Muscle layer of duodenum (tissue), 2 donors: Measurements from ENCODE around the gene ZNF273.
"Not testable (repeated sequence)": the region's sequence is repeated elsewhere in the genome, so short reads cannot be mapped to it uniquely, and the experiment has no call there.

ENCODE experiments used
- H3K27ac ChIP-seq: one replicate; pipeline ENCODE4 v1.7.0; 2013; ENCODE audit warnings: mild to moderate bottlenecking, low read length
- H3K27me3 ChIP-seq: one replicate; pipeline ENCODE4 v1.7.0; 2013; ENCODE audit warnings: low read depth, mild to moderate bottlenecking, control low read depth, low read length
- H3K36me3 ChIP-seq, 2 donors: one replicate each; pipeline ENCODE4 v1.7.0; 2013; ENCODE audit warnings: low read length in 2 of 2, control low read depth in 1 of 2, mild to moderate bottlenecking in 1 of 2; ENCODE audit not compliant: insufficient read depth in 2 of 2, control insufficient read depth in 1 of 2
- H3K4me1 ChIP-seq, 2 donors: one replicate each; pipeline ENCODE4 v1.7.0; 2013; ENCODE audit warnings: low read length in 2 of 2, mild to moderate bottlenecking in 2 of 2, control low read depth in 1 of 2, moderate library complexity in 1 of 2; ENCODE audit not compliant: insufficient read depth in 2 of 2, control insufficient read depth in 1 of 2
- H3K4me3 ChIP-seq, 2 donors: one replicate each; pipeline ENCODE4 v1.7.0; 2013; ENCODE audit warnings: low read length in 2 of 2, low read depth in 1 of 2, mild to moderate bottlenecking in 1 of 2
- H3K9me3 ChIP-seq, 2 donors: one replicate each; pipeline ENCODE4 v1.7.0; 2013; ENCODE audit warnings: low read length in 2 of 2, control low read depth in 1 of 2, mild to moderate bottlenecking in 1 of 2; ENCODE audit not compliant: control insufficient read depth in 1 of 2
- donor health status: healthy.

ZNF273 gene

GRCh38 chr7:64934478-64934877 lies 31.4 kb downstream of the ZNF273 start:
- Histone ChIP-seq H3K4me1 (no peaks in the 10 kb centered on the region), H3K27me3 (no peaks in the 10 kb centered on the region), H3K9me3 (peaks cover 0 to under 1% of the 10 kb centered on the region in 2 donors), H3K27ac (no peak overlapping the region), H3K4me3 (no peak overlapping the region), H3K36me3 (no peaks in the 10 kb centered on the region)

- no peaks in the 10 kb centered on the region for H3K27me3 ChIP-seq
- H3K9me3 ChIP-seq, result no peaks in the 10 kb centered on the region
- H3K4me3 ChIP-seq, result no peak overlapping the region
- H3K27ac ChIP-seq, result no peak overlapping the region
- H3K4me1 ChIP-seq, result no peaks in the 10 kb centered on the region
- H3K36me3 ChIP-seq, result no peaks in the 10 kb centered on the region
Measured at GRCh38 chr7:64938540-64938939, 35.5 kb downstream of the ZNF273 start.

- not testable (repeated sequence) for H3K27me3 ChIP-seq, H3K4me3 ChIP-seq, H3K4me1 ChIP-seq, H3K27ac ChIP-seq, H3K9me3 ChIP-seq, H3K36me3 ChIP-seq
Measured at GRCh38 chr7:64940021-64940420, 36.9 kb downstream of the ZNF273 start.

GRCh38 chr7:64944667-64945502 lies 41.8 kb downstream of the ZNF273 start:
- H3K4me3 ChIP-seq, H3K36me3 ChIP-seq, H3K27ac ChIP-seq, H3K9me3 ChIP-seq: not testable (repeated sequence)
- Histone ChIP-seq H3K4me1 (peaks cover 0 to 12% of the 10 kb centered on the region in 2 donors), H3K27me3 (peaks cover 23% of the 10 kb centered on the region)

GRCh38 chr7:64945503-64946175 lies 42.6 kb downstream of the ZNF273 start:
- H3K4me3 ChIP-seq, result no peak overlapping the region
- H3K36me3 ChIP-seq, result no peaks in the 10 kb centered on the region
- peaks cover 0 to 12% of the 10 kb centered on the region in 2 donors for H3K4me1 ChIP-seq
- no peak overlapping the region for H3K27ac ChIP-seq
- peaks cover 23% of the 10 kb centered on the region for H3K27me3 ChIP-seq
- H3K9me3 ChIP-seq, result no peaks in the 10 kb centered on the region

- Histone ChIP-seq H3K4me3 (peak overlapping the region in 1 of 2 donors; percentile 61), H3K36me3 (no peaks in the 10 kb centered on the region), H3K27ac (no peak overlapping the region), H3K9me3 (no peaks in the 10 kb centered on the region), H3K27me3 (peaks cover 23% of the 10 kb centered on the region), H3K4me1 (peaks cover 0 to 12% of the 10 kb centered on the region in 2 donors)
Measured at GRCh38 chr7:64946772-64947171, 43.7 kb downstream of the ZNF273 start.

GRCh38 chr7:64947252-64948000 lies 44.4 kb downstream of the ZNF273 start:
- no peaks in the 10 kb centered on the region for H3K9me3 ChIP-seq
- peak overlapping the region in 1 of 2 donors; percentile 61 for H3K4me3 ChIP-seq
- H3K27me3 ChIP-seq, result peaks cover 23% of the 10 kb centered on the region
- H3K4me1 ChIP-seq, result peaks cover 0 to 12% of the 10 kb centered on the region in 2 donors
- no peaks in the 10 kb centered on the region for H3K36me3 ChIP-seq
- no peak overlapping the region for H3K27ac ChIP-seq

- Histone ChIP-seq H3K27me3 (peaks cover 23% of the 10 kb centered on the region), H3K4me1 (peaks cover 0 to 12% of the 10 kb centered on the region in 2 donors)
- not testable (repeated sequence) for H3K36me3 ChIP-seq, H3K27ac ChIP-seq, H3K9me3 ChIP-seq, H3K4me3 ChIP-seq
Measured at GRCh38 chr7:64948774-64949173, 45.7 kb downstream of the ZNF273 start.

- not testable (repeated sequence) for H3K9me3 ChIP-seq, H3K36me3 ChIP-seq, H3K27ac ChIP-seq, H3K4me3 ChIP-seq
- peaks cover 23% of the 10 kb centered on the region for H3K27me3 ChIP-seq
- H3K4me1 ChIP-seq, result peaks cover 0 to 12% of the 10 kb centered on the region in 2 donors
Measured at GRCh38 chr7:64950673-64951072, 47.6 kb downstream of the ZNF273 start.

- H3K27me3 ChIP-seq, result peaks cover 17% of the 10 kb centered on the region
- no peaks in the 10 kb centered on the region for H3K9me3 ChIP-seq
- H3K27ac ChIP-seq, result no peak overlapping the region
- H3K4me1 ChIP-seq, result peaks cover 0 to 12% of the 10 kb centered on the region in 2 donors
- H3K4me3 ChIP-seq, result no peak overlapping the region
- H3K36me3 ChIP-seq, result no peaks in the 10 kb centered on the region
Measured at GRCh38 chr7:64951250-64951848, 48.3 kb downstream of the ZNF273 start.
